WTC11 (cell line): ENCODE results near the gene MSANTD1. TPM values are rescaled to one million over a fixed set of nuclear protein-coding genes. Genes with fewer than 3 reads are reported as not detected.

Source experiments
- ATAC-seq: fragments of 200-7000 bp; cut with Tn5 transposase; 2 replicates; pipeline ENCODE4 v1.10.0; 2021; ENCODE audit warnings: mild to moderate bottlenecking, moderate library complexity
- CTCF ChIA-PET: fragments of 300-600 bp; sonication (Branson Sonifier 250); formaldehyde crosslinking; loops from one replicate; lab custom pipeline; 2021; ENCODE audit warnings: antibody characterized with exemption; lab: Charles Lee
- POLR2A ChIA-PET: fragments of 350-600 bp; sonication (Branson Sonifier 250); formaldehyde crosslinking; loops from one replicate; lab custom pipeline; 2021; ENCODE audit warnings: antibody characterized with exemption; lab: Charles Lee
- DNase-seq: peaks from one replicate; pipeline ENCODE4 v3.0.0; 2021; ENCODE audit warnings: low spot score
- H3K27ac Mint-ChIP-seq: 2 replicates; pipeline ENCODE4 v1.8.0; 2021; ENCODE audit warnings: mixed read lengths
- H3K27me3 Mint-ChIP-seq: 2 replicates; pipeline ENCODE4 v1.8.0; 2021; ENCODE audit warnings: low read depth, mild to moderate bottlenecking, moderate library complexity, mixed read lengths
- H3K36me3 Mint-ChIP-seq: 2 replicates; pipeline ENCODE4 v1.8.0; 2021; ENCODE audit warnings: mixed read lengths
- H3K4me1 Mint-ChIP-seq: 2 replicates; pipeline ENCODE4 v1.8.0; 2022; ENCODE audit warnings: mixed read lengths
- H3K4me3 Mint-ChIP-seq: 2 replicates; pipeline ENCODE4 v1.8.0; 2021; ENCODE audit warnings: mild to moderate bottlenecking, moderate library complexity, mixed read lengths
- H3K9me3 Mint-ChIP-seq: 2 replicates; pipeline ENCODE4 v1.8.0; 2021; ENCODE audit warnings: mixed read lengths
- ATF6 ChIP-seq: sonication (generic); formaldehyde crosslinking; IDR thresholded peaks from 2 replicates; pipeline ENCODE4 v1.8.1; 2023; ENCODE audit warnings: mild to moderate bottlenecking, missing genetic modification reagents
- CREB1 ChIP-seq: sonication (generic); formaldehyde crosslinking; IDR thresholded peaks from 2 replicates; pipeline ENCODE4 v1.8.0; 2023; ENCODE audit warnings: mild to moderate bottlenecking, missing genetic modification reagents
- CREM ChIP-seq: sonication (generic); formaldehyde crosslinking; IDR thresholded peaks from 2 replicates; pipeline ENCODE4 v1.8.1; 2022; ENCODE audit warnings: mild to moderate bottlenecking, missing genetic modification reagents, moderate library complexity
- GTF2I ChIP-seq: fragments of 250-450 bp; sonication (Bioruptor Pico); conservative IDR thresholded peaks from 2 replicates; pipeline ENCODE4 v1.4.0; 2021; ENCODE audit warnings: mild to moderate bottlenecking
- MYBL2 ChIP-seq: sonication (generic); formaldehyde crosslinking; IDR thresholded peaks from 2 replicates; pipeline ENCODE4 v1.8.1; 2023; ENCODE audit warnings: mild to moderate bottlenecking, moderate library complexity, missing genetic modification reagents
- NR1H2 ChIP-seq: sonication (generic); formaldehyde crosslinking; IDR thresholded peaks from 2 replicates; pipeline ENCODE4 v1.9.0; 2021; ENCODE audit warnings: mild to moderate bottlenecking, moderate library complexity, missing genetic modification reagents
- NR3C1 ChIP-seq: sonication (generic); formaldehyde crosslinking; conservative IDR thresholded peaks from 2 replicates; pipeline ENCODE4 v1.8.1; 2023; ENCODE audit warnings: low read depth, mild to moderate bottlenecking, missing genetic modification reagents
- PRDM15 ChIP-seq: sonication (generic); formaldehyde crosslinking; IDR thresholded peaks from 2 replicates; pipeline ENCODE4 v1.8.0; 2022; ENCODE audit warnings: missing genetic modification reagents
- SMAD3 ChIP-seq: sonication (generic); formaldehyde crosslinking; IDR thresholded peaks from 2 replicates; pipeline ENCODE4 v1.8.0; 2022; ENCODE audit warnings: missing genetic modification reagents, mild to moderate bottlenecking, borderline replicate concordance
- ZNF219 ChIP-seq: sonication (generic); formaldehyde crosslinking; IDR thresholded peaks from 2 replicates; pipeline ENCODE4 v1.8.0; 2023; ENCODE audit warnings: missing genetic modification reagents, mild to moderate bottlenecking, borderline replicate concordance
- total RNA-seq: library from RNA; stranded (reverse); gene quantifications from 3 replicates; pipeline ENCODE4 v1.2.3, GENCODE V29; 2021
- TF ChIP-seq, protein P1 (sequence below): fragments of 200-600 bp; IDR thresholded peaks from 2 replicates; pipeline ENCODE4 v1.8.0; 2022; ENCODE audit warnings: antibody characterized with exemption
- TF ChIP-seq, protein P2 (sequence below): sonication (generic); formaldehyde crosslinking; IDR thresholded peaks from 2 replicates; pipeline ENCODE4 v1.8.0; 2023; ENCODE audit warnings: mild to moderate bottlenecking, missing genetic modification reagents
- TF ChIP-seq, protein P3 (sequence below): sonication (generic); formaldehyde crosslinking; IDR thresholded peaks from 2 replicates; pipeline ENCODE4 v1.8.1; 2022; ENCODE audit warnings: low read depth, missing genetic modification reagents, borderline replicate concordance
- TF ChIP-seq, protein P4 (sequence below): fragments of 250-450 bp; sonication (Bioruptor Pico); conservative IDR thresholded peaks from 2 replicates; pipeline ENCODE4 v1.9.0; 2021; ENCODE audit warnings: mild to moderate bottlenecking

Gene MSANTD1
- total RNA-seq, 1 experiment from 2014 or later = 0.98 TPM

GRCh38 chr4:3215733-3216132, 33.2 kb upstream of the MSANTD1 start:
- peaks cover 67% of the 10 kb centered on the region for H3K36me3 Mint-ChIP-seq
- H3K4me3 Mint-ChIP-seq = no peak overlapping the region
- CTCF ChIA-PET = no interaction called here
- no peaks in the 10 kb centered on the region for H3K9me3 Mint-ChIP-seq
- H3K27me3 Mint-ChIP-seq = no peaks in the 10 kb centered on the region
- DNase-seq = no peak
- POLR2A ChIA-PET = no interaction called here
- no peak overlapping the region for H3K27ac Mint-ChIP-seq
- no peaks in the 10 kb centered on the region for H3K4me1 Mint-ChIP-seq
- no peak for ATAC-seq
- TF ChIP-seq NR1H2 (CRISPR knock-in tag) (no peak), PRDM15 (no peak), GTF2I (CRISPR knock-in tag) (no peak), CREB1 (CRISPR knock-in tag) (no peak), ATF6 (CRISPR knock-in tag) (no peak), ZNF219 (no peak), CREM (CRISPR knock-in tag) (no peak)
- TF ChIP-seq, protein P1, sequence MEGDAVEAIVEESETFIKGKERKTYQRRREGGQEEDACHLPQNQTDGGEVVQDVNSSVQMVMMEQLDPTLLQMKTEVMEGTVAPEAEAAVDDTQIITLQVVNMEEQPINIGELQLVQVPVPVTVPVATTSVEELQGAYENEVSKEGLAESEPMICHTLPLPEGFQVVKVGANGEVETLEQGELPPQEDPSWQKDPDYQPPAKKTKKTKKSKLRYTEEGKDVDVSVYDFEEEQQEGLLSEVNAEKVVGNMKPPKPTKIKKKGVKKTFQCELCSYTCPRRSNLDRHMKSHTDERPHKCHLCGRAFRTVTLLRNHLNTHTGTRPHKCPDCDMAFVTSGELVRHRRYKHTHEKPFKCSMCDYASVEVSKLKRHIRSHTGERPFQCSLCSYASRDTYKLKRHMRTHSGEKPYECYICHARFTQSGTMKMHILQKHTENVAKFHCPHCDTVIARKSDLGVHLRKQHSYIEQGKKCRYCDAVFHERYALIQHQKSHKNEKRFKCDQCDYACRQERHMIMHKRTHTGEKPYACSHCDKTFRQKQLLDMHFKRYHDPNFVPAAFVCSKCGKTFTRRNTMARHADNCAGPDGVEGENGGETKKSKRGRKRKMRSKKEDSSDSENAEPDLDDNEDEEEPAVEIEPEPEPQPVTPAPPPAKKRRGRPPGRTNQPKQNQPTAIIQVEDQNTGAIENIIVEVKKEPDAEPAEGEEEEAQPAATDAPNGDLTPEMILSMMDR = no peak
- TF ChIP-seq, protein P2, sequence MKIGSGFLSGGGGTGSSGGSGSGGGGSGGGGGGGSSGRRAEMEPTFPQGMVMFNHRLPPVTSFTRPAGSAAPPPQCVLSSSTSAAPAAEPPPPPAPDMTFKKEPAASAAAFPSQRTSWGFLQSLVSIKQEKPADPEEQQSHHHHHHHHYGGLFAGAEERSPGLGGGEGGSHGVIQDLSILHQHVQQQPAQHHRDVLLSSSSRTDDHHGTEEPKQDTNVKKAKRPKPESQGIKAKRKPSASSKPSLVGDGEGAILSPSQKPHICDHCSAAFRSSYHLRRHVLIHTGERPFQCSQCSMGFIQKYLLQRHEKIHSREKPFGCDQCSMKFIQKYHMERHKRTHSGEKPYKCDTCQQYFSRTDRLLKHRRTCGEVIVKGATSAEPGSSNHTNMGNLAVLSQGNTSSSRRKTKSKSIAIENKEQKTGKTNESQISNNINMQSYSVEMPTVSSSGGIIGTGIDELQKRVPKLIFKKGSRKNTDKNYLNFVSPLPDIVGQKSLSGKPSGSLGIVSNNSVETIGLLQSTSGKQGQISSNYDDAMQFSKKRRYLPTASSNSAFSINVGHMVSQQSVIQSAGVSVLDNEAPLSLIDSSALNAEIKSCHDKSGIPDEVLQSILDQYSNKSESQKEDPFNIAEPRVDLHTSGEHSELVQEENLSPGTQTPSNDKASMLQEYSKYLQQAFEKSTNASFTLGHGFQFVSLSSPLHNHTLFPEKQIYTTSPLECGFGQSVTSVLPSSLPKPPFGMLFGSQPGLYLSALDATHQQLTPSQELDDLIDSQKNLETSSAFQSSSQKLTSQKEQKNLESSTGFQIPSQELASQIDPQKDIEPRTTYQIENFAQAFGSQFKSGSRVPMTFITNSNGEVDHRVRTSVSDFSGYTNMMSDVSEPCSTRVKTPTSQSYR (CRISPR knock-in tag) = no peak

DNA sequence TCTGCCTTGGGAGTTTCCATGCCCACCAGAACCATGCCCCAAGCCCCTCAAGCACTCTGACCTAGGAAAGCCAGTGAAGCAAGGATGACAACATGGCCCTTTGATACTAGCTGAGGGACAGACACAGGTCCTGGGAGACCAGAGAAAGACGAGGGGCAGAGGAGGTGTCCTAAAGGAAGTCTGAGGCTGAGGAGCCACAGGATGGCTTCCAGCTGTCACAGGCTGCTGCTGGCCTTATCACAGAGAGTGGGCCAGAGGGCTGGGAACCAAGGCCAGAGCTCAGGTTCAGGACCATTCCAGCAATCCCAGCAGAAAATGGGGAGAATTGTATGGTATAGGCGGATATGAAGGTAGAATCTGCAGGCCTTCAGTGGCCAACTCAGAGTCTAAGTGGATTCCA, 31.7 kb upstream of the MSANTD1 start:
- TF ChIP-seq SMAD3 (no peak), CREM (CRISPR knock-in tag) (no peak), NR3C1 (CRISPR knock-in tag) (no peak), MYBL2 (CRISPR knock-in tag) (no peak)
- TF ChIP-seq, protein P3, sequence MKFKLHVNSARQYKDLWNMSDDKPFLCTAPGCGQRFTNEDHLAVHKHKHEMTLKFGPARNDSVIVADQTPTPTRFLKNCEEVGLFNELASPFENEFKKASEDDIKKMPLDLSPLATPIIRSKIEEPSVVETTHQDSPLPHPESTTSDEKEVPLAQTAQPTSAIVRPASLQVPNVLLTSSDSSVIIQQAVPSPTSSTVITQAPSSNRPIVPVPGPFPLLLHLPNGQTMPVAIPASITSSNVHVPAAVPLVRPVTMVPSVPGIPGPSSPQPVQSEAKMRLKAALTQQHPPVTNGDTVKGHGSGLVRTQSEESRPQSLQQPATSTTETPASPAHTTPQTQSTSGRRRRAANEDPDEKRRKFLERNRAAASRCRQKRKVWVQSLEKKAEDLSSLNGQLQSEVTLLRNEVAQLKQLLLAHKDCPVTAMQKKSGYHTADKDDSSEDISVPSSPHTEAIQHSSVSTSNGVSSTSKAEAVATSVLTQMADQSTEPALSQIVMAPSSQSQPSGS (CRISPR knock-in tag) = no peak
- TF ChIP-seq, protein P4, sequence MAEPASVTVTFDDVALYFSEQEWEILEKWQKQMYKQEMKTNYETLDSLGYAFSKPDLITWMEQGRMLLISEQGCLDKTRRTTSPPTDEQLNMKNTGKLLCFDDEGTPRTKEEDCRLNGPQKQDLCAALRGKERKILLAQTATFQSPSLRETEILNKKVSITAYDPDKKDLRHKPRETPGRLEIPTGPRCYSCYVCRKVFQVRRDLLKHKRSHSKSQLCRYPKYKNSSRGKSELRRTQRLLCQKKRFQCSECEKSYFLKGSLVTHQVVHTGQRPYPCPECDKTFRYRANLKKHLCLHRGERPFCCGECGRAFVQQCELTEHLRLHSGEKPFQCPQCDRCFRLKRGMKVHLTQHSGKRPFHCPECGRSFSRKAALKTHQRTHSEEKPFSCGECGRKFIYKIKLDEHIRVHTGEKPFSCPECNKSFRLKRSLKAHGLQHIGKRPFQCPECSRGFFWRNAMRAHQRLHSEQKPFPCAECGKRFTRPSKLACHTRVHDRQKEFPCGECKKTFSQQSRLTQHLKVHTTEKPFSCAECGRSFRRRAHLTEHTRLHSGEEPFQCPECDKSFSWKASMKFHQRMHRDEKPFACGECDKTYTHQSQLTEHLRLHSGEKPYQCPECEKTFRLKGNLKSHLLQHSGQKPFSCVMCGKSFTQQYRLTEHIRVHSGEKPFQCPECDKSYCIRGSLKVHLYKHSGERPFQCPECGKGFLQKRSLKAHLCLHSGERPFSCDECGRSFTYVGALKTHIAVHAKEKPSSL (CRISPR knock-in tag) = no peak
- TF ChIP-seq, all 79 proteins: peak for 0
- Mint-ChIP-seq H3K27ac (no peak overlapping the region), H3K27me3 (no peaks in the 10 kb centered on the region), H3K4me3 (no peak overlapping the region), H3K4me1 (no peaks in the 10 kb centered on the region), H3K36me3 (peaks cover 70% of the 10 kb centered on the region), H3K9me3 (no peaks in the 10 kb centered on the region)
- CTCF ChIA-PET = interaction anchor here (0.6 kb wide), 1 partner anchor 587 kb away, joined by 4 read pairs; no protein-coding TSS in a partner anchor
- POLR2A ChIA-PET = no interaction called here
- no peak for ATAC-seq
- no peak for DNase-seq
